Esophagus muscularis mucosa (tissue), 3 donors: ENCODE results near the gene DEGS2.

Source experiments
- POLR2AphosphoS5 ChIP-seq, 2 donors: sonication (generic); formaldehyde crosslinking; IDR thresholded peaks; one replicate each; pipeline ENCODE4 v1.6.1; 2017; ENCODE audit warnings: antibody characterized with exemption in 2 of 2
- TF ChIP-seq, protein P1 (sequence below), 3 experiments: fragments of 200-600 bp in 2 of 3; fragments of 450-650 bp in 1 of 3; sonication (generic) in 2 of 3; IDR thresholded peaks; one replicate each; pipeline ENCODE4 v1.5.1; 2017 to 2019; ENCODE audit warnings: antibody characterized with exemption in 3 of 3, mild to moderate bottlenecking in 2 of 3, moderate library complexity in 1 of 3

DNA sequence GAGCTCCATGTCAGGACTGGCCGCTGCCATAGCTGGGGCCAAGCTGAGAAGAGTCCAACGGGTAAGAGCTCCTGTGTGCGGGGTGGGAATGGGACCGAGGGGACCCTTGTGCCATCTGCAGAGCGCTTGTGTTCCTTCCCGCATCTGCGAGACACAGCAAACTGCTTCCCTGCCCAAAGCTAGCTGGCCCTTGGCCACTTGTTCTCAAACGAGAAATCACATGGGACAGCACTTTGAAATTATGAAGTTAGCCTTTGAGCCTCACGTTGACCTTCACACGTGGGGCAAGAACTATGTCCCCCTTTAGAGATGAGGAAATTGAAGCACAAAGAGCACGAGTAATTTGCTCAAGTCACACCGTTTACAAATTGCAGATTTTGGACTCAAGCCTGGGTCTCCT lies 30.8 kb downstream of the DEGS2 start:
- TF ChIP-seq, protein P1, sequence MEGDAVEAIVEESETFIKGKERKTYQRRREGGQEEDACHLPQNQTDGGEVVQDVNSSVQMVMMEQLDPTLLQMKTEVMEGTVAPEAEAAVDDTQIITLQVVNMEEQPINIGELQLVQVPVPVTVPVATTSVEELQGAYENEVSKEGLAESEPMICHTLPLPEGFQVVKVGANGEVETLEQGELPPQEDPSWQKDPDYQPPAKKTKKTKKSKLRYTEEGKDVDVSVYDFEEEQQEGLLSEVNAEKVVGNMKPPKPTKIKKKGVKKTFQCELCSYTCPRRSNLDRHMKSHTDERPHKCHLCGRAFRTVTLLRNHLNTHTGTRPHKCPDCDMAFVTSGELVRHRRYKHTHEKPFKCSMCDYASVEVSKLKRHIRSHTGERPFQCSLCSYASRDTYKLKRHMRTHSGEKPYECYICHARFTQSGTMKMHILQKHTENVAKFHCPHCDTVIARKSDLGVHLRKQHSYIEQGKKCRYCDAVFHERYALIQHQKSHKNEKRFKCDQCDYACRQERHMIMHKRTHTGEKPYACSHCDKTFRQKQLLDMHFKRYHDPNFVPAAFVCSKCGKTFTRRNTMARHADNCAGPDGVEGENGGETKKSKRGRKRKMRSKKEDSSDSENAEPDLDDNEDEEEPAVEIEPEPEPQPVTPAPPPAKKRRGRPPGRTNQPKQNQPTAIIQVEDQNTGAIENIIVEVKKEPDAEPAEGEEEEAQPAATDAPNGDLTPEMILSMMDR (IDR thresholded peaks at IDR 0.05) = no peak
- no peak for TF ChIP-seq POLR2AphosphoS5 (IDR thresholded peaks at IDR 0.05)
